ENCODE data around the gene ACKR1.

The ACKR1 gene

GRCh38 chr1:159187647-159188374 lies 16.9 kb upstream of the ACKR1 start:
- no peak for DNase-seq (ENCODE audit: low spot score)

GRCh38 chr1:159188375-159188788 lies 16.3 kb upstream of the ACKR1 start:
- no peak for DNase-seq (ENCODE audit: low spot score)

GRCh38 chr1:159190441-159190840 lies 14.2 kb upstream of the ACKR1 start:
- no peak for DNase-seq (ENCODE audit: low spot score)

GRCh38 chr1:159196543-159196942 lies 8.1 kb upstream of the ACKR1 start:
- DNase-seq (ENCODE audit: low spot score), result no peak

GRCh38 chr1:159197561-159198557 lies 6.8 kb upstream of the ACKR1 start:
- DNase-seq (ENCODE audit: low spot score), result peak; percentile 48

GRCh38 chr1:159199901-159200300 lies 4.8 kb upstream of the ACKR1 start:
- DNase-seq (ENCODE audit: low spot score), result no peak

- no peak for DNase-seq (ENCODE audit: low spot score)
Observed at GRCh38 chr1:159200769-159201168, 3.9 kb upstream of the ACKR1 start.

- no peak for DNase-seq (ENCODE audit: low spot score)
Observed at GRCh38 chr1:159201642-159202041, 3.0 kb upstream of the ACKR1 start.

GRCh38 chr1:159203610-159204009 lies 1.1 kb upstream of the ACKR1 start:
- DNase-seq (ENCODE audit: low spot score), result no peak

GRCh38 chr1:159205225-159205624 lies 550 bp downstream of the ACKR1 start:
- DNase-seq (ENCODE audit: low spot score), result no peak

GRCh38 chr1:159206110-159206509 lies 1.4 kb downstream of the ACKR1 start:
- DNase-seq (ENCODE audit: low spot score), result no peak

GRCh38 chr1:159207080-159207479 lies 2.4 kb downstream of the ACKR1 start:
- no peak for DNase-seq (ENCODE audit: low spot score)

GRCh38 chr1:159207774-159208173 lies 3.1 kb downstream of the ACKR1 start:
- no peak for DNase-seq (ENCODE audit: low spot score)

GRCh38 chr1:159208175-159208825 lies 3.6 kb downstream of the ACKR1 start:
- no peak for DNase-seq (ENCODE audit: low spot score)

GRCh38 chr1:159209061-159209460 lies 4.4 kb downstream of the ACKR1 start:
- DNase-seq (ENCODE audit: low spot score), result no peak

GRCh38 chr1:159211331-159212136 lies 6.9 kb downstream of the ACKR1 start:
- DNase-seq (ENCODE audit: low spot score), result peak; percentile 36

- no peak for DNase-seq (ENCODE audit: low spot score)
Observed at GRCh38 chr1:159212596-159212995, 7.9 kb downstream of the ACKR1 start.

GRCh38 chr1:159214149-159214760 lies 9.6 kb downstream of the ACKR1 start:
- peak; percentile 36 for DNase-seq (ENCODE audit: low spot score)

GRCh38 chr1:159218649-159219636 lies 14.3 kb downstream of the ACKR1 start:
- no peak for DNase-seq (ENCODE audit: low spot score)

Measured in HuH-7 (cell line).